Measurements from ENCODE around the gene PHKB.

DNA sequence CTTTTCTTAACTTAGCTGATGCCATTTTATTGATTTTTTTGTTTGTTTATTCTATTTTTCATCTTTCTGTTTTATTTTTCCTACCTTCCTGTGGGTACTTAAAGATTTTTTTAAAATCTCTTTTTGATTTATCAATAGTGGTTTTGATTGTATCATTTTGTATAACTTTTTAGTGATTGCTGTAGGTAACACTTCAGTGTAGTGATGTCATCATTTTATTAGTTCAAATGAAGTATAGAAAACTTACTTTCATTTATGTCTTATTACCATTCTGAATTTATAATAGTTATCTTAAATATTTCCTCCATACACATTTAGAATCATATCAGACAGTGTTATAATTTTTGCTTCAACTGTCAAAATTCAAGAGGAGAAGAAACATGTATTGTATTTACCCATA is 115.9 kb downstream of the PHKB start:
- TF ChIP-seq EZH2 (IDR thresholded peaks at IDR 0.05; ENCODE audit: insufficient read depth, poor library complexity, severe bottlenecking), result no peak
- TF ChIP-seq EZH2phosphoT487 (IDR thresholded peaks at IDR 0.05; ENCODE audit: insufficient read depth, low read depth), result no peak

Measured in GM23248 (cell line).